ENCODE measurements around the gene PARP14.

GRCh38 chr3:122642935-122643334 is 37.7 kb upstream of the PARP14 start:
- TF ChIP-seq, protein P1, sequence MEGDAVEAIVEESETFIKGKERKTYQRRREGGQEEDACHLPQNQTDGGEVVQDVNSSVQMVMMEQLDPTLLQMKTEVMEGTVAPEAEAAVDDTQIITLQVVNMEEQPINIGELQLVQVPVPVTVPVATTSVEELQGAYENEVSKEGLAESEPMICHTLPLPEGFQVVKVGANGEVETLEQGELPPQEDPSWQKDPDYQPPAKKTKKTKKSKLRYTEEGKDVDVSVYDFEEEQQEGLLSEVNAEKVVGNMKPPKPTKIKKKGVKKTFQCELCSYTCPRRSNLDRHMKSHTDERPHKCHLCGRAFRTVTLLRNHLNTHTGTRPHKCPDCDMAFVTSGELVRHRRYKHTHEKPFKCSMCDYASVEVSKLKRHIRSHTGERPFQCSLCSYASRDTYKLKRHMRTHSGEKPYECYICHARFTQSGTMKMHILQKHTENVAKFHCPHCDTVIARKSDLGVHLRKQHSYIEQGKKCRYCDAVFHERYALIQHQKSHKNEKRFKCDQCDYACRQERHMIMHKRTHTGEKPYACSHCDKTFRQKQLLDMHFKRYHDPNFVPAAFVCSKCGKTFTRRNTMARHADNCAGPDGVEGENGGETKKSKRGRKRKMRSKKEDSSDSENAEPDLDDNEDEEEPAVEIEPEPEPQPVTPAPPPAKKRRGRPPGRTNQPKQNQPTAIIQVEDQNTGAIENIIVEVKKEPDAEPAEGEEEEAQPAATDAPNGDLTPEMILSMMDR (IDR thresholded peaks at IDR 0.05): no peak
- TF ChIP-seq EP300 (IDR thresholded peaks at IDR 0.05): no peak
- TF ChIP-seq POLR2AphosphoS5 (IDR thresholded peaks at IDR 0.05): no peak

Measured in stomach (tissue), 4 donors.